Gastroesophageal sphincter (tissue), 4 donors: Measurements from ENCODE around the gene TGFB1I1. TPM values are rescaled to one million over a fixed set of nuclear protein-coding genes. Genes with fewer than 3 reads are reported as not detected.

Source experiments
- ATAC-seq: fragments of 150-250 bp; one replicate; pipeline ENCODE4 v1.9.1; 2016; ENCODE audit warnings: mild to moderate bottlenecking, moderate library complexity
- H3K27ac ChIP-seq, 4 donors: fragments of 200-600 bp; sonication (generic) in 3 of 4; 1 replicate in 3 of 4; 2 replicates in 1 of 4; pipeline ENCODE4 v1.5.1; 2016 to 2019
- H3K27me3 ChIP-seq: fragments of 200-600 bp; sonication (generic); one replicate; pipeline ENCODE4 v1.5.1; 2019
- H3K36me3 ChIP-seq, 2 donors: fragments of 200-600 bp; sonication (generic); one replicate each; pipeline ENCODE4 v1.5.1; 2019; ENCODE audit warnings: control low read depth in 1 of 2
- H3K4me1 ChIP-seq, 3 donors: fragments of 200-600 bp; sonication (generic); 1 replicate in 2 of 3; 2 replicates in 1 of 3; pipeline ENCODE4 v1.5.1; 2016 to 2019; ENCODE audit warnings: control low read depth in 2 of 3
- H3K4me3 ChIP-seq, 2 donors: fragments of 200-600 bp; sonication (generic); one replicate each; pipeline ENCODE4 v1.5.1; 2019; ENCODE audit warnings: mild to moderate bottlenecking in 1 of 2, moderate library complexity in 1 of 2
- H3K9me3 ChIP-seq, 3 donors: fragments of 200-600 bp; sonication (generic); one replicate each; pipeline ENCODE4 v1.5.1; 2017 to 2019; ENCODE audit warnings: control low read depth in 2 of 3
- EP300 ChIP-seq: sonication (generic); formaldehyde crosslinking; IDR thresholded peaks from one replicate; pipeline ENCODE4 v1.6.1; 2017; ENCODE audit warnings: antibody characterized with exemption, mild to moderate bottlenecking
- POLR2A ChIP-seq, 2 donors: fragments of 450-650 bp; IDR thresholded peaks; one replicate each; pipeline ENCODE4 v1.6.1; 2017; ENCODE audit warnings: antibody characterized with exemption in 2 of 2, mild to moderate bottlenecking in 2 of 2, moderate library complexity in 1 of 2
- POLR2AphosphoS5 ChIP-seq: sonication (generic); formaldehyde crosslinking; IDR thresholded peaks from one replicate; pipeline ENCODE4 v1.6.1; 2017; ENCODE audit warnings: antibody characterized with exemption
- WGBS, 2 donors: methylation state at CpG; one replicate each; pipeline ENCODE4 v1.1.5; 2018; ENCODE audit warnings: low coverage in 1 of 2; 5-methylcytosine and 5-hydroxymethylcytosine counted together
- total RNA-seq, 4 donors: library from RNA; depleted of rRNA; stranded (reverse); fragments of >200 nt; gene quantifications; one replicate each; pipeline ENCODE4 v1.1.0, GENCODE V29; 2016
- TF ChIP-seq, protein P1 (sequence below), 4 experiments: fragments of 200-600 bp in 2 of 4; fragments of 450-650 bp in 2 of 4; sonication (generic) in 1 of 4; IDR thresholded peaks; one replicate each; pipeline ENCODE4 v1.5.1; 2017 to 2019; ENCODE audit warnings: antibody characterized with exemption in 4 of 4, mild to moderate bottlenecking in 2 of 4, moderate library complexity in 2 of 4

The TGFB1I1 gene
- total RNA-seq, 4 donors from 2014 or later = 157 to 438 (median 211) TPM

DNA sequence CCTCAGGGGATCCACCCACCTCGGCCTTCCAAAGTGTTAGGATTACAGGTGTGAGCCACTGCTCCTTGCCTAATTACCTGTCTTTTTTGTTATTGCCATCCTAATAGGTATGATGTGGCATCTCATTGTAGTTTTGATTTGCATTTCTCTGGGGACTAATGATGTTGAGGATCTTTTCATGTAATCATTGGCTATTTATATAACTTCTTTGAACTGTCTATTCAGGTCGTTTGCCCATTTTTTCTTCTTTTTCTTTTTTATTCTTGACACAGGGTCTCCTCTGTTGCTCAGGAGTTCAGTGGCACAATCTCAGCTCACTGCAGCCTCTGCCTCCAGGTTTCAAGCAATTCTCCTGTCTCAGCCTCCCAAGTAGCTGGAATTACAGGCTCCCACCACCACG lies 1.3 kb upstream of the TGFB1I1 start:
- 59 to 74% methylated on average over 2 to 3 of the region's 3 CpGs for WGBS, 2 donors
- TF ChIP-seq POLR2A (IDR thresholded peaks at IDR 0.05) (no peak), POLR2AphosphoS5 (no peak), EP300 (no peak)
- TF ChIP-seq, protein P1, sequence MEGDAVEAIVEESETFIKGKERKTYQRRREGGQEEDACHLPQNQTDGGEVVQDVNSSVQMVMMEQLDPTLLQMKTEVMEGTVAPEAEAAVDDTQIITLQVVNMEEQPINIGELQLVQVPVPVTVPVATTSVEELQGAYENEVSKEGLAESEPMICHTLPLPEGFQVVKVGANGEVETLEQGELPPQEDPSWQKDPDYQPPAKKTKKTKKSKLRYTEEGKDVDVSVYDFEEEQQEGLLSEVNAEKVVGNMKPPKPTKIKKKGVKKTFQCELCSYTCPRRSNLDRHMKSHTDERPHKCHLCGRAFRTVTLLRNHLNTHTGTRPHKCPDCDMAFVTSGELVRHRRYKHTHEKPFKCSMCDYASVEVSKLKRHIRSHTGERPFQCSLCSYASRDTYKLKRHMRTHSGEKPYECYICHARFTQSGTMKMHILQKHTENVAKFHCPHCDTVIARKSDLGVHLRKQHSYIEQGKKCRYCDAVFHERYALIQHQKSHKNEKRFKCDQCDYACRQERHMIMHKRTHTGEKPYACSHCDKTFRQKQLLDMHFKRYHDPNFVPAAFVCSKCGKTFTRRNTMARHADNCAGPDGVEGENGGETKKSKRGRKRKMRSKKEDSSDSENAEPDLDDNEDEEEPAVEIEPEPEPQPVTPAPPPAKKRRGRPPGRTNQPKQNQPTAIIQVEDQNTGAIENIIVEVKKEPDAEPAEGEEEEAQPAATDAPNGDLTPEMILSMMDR (IDR thresholded peaks at IDR 0.05) = no peak
- Histone ChIP-seq H3K27me3 (no peaks in the 10 kb centered on the region), H3K4me3 (no peak overlapping the region), H3K4me1 (peaks cover 2 to 47% (median 6%) of the 10 kb centered on the region in 3 donors), H3K9me3 (no peaks in the 10 kb centered on the region), H3K36me3 (peaks cover 0 to 43% of the 10 kb centered on the region in 2 donors), H3K27ac (peak overlapping the region; percentile 95 to 99 (median 98))
- ATAC-seq = no peak

- Histone ChIP-seq H3K36me3 (peaks cover 0 to 43% of the 10 kb centered on the region in 2 donors), H3K4me1 (peaks cover 2 to 54% (median 9%) of the 10 kb centered on the region in 3 donors), H3K27ac (peak overlapping the region; percentile 95 to 99 (median 98)), H3K4me3 (peak overlapping the region; percentile 75 to 88), H3K27me3 (no peaks in the 10 kb centered on the region), H3K9me3 (no peaks in the 10 kb centered on the region)
- 20 to 30% methylated on average over 2 to 3 of the region's 15 CpGs for WGBS, 2 donors
- ATAC-seq = no peak
- TF ChIP-seq EP300 (no peak), POLR2A (IDR thresholded peaks at IDR 0.05) (no peak), POLR2AphosphoS5 (no peak)
- TF ChIP-seq, protein P1 (IDR thresholded peaks at IDR 0.05) = no peak
These were observed 594 bp upstream of the TGFB1I1 start for GRCh38 chr16:31471241-31471874.

- H3K36me3 ChIP-seq = peaks cover 0 to 47% of the 10 kb centered on the region in 2 donors
- H3K4me1 ChIP-seq = peaks cover 2 to 68% (median 9%) of the 10 kb centered on the region in 3 donors
- TF ChIP-seq, protein P1 (IDR thresholded peaks at IDR 0.05) = peak in 3 of 4 experiments; percentile 85 to 91 (median 91)
- TF ChIP-seq POLR2AphosphoS5 = peak; percentile 41
- no peak for TF ChIP-seq EP300
- peak in 1 of 2 donors; percentile 13 for TF ChIP-seq POLR2A (IDR thresholded peaks at IDR 0.05)
- H3K27me3 ChIP-seq = no peaks in the 10 kb centered on the region
- H3K4me3 ChIP-seq = peak overlapping the region; percentile 75 to 88
- no peaks in the 10 kb centered on the region for H3K9me3 ChIP-seq
- WGBS, 2 donors = 2 to 16% methylated on average over 10 to 11 of the region's 20 CpGs
- peak overlapping the region; percentile 95 to 99 (median 98) for H3K27ac ChIP-seq
- ATAC-seq = peak; percentile 93
These were observed 804 bp downstream of the TGFB1I1 start for GRCh38 chr16:31472709-31473203.

DNA sequence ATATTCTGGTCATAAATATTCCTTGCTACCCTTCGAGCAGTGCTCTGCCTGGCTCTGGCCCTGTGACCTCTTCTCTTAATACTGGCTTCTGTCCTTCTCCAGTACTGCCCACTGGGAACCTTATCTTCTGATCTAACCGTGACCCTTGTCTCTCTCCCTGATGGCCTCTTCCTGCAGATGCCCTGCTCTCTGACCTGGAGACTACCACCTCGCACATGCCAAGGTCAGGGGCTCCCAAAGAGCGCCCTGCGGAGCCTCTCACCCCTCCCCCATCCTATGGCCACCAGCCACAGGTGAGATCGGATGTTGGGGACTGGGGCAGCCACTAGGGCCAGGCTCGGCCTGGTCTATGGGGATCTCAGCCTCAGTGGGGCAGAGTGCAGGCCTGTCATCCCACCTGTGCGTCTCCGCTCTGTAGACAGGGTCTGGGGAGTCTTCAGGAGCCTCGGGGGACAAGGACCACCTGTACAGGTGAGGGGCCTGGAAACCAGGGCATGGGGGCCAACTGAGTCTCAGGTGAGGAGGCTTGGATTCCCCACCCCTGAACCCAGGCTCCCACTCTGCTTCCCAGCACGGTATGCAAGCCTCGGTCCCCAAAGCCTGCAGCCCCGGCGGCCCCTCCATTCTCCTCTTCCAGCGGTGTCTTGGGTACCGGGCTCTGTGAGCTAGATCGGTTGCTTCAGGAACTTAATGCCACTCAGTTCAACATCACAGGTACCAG lies 1.5 kb downstream of the TGFB1I1 start:
- ATAC-seq = no peak
- Histone ChIP-seq H3K4me1 (peaks cover 2 to 71% (median 9%) of the 10 kb centered on the region in 3 donors), H3K27ac (peak overlapping the region; percentile 25 to 99 (median 96)), H3K9me3 (no peaks in the 10 kb centered on the region), H3K36me3 (peaks cover 0 to 54% of the 10 kb centered on the region in 2 donors), H3K4me3 (peak overlapping the region in 1 of 2 donors; percentile 88), H3K27me3 (no peaks in the 10 kb centered on the region)
- 17 to 58% methylated on average over 1 to 4 of the region's 17 CpGs for WGBS, 2 donors
- TF ChIP-seq EP300 (no peak), POLR2A (IDR thresholded peaks at IDR 0.05) (no peak), POLR2AphosphoS5 (no peak)
- TF ChIP-seq, protein P1 (IDR thresholded peaks at IDR 0.05) = no peak
